Raji (cell line): ENCODE results near the gene DUSP16.
A peak's percentile ranks its signal among the peaks of the same experiment; 100 is the strongest.

Experiments
- POLR2A ChIP-seq: IDR thresholded peaks from 2 replicates; pipeline ENCODE4 v1.6.1; 2011; ENCODE audit warnings: low read depth, low read length, control low read depth; ENCODE audit not compliant: insufficient read depth

DUSP16 gene

GRCh38 chr12:12562585-12563261 is at the start of gene DUSP16:
TSS of gene DUSP16 (minus strand) at chr12:12562863. CDS start at chr12:12521098, 41,765 bp downstream.
- no peak for TF ChIP-seq POLR2A

- no peak for TF ChIP-seq POLR2A
Observed at GRCh38 chr12:12612358-12612757, 49.7 kb upstream of the DUSP16 start.

- TF ChIP-seq POLR2A: peak; percentile 75
Observed at GRCh38 chr12:12611512-12612306, 49.0 kb upstream of the DUSP16 start, which contains the start of gene CREBL2. TSS of gene CREBL2 (plus strand) at chr12:12611876. CDS start at chr12:12612173, 297 bp downstream.

GRCh38 chr12:12610711-12611110 is 48.0 kb upstream of the DUSP16 start:
- no peak for TF ChIP-seq POLR2A

- no peak for TF ChIP-seq POLR2A
Observed at GRCh38 chr12:12609692-12610091, 47.0 kb upstream of the DUSP16 start.

- TF ChIP-seq POLR2A: no peak
Observed at GRCh38 chr12:12608557-12608957, 45.9 kb upstream of the DUSP16 start.

- TF ChIP-seq POLR2A: no peak
Observed at GRCh38 chr12:12606781-12607589, 44.3 kb upstream of the DUSP16 start.

- TF ChIP-seq POLR2A: no peak
Observed at GRCh38 chr12:12604740-12605139, 42.1 kb upstream of the DUSP16 start.

GRCh38 chr12:12600659-12601058 is 38.0 kb upstream of the DUSP16 start:
- TF ChIP-seq POLR2A: no peak

- no peak for TF ChIP-seq POLR2A
Observed at GRCh38 chr12:12599750-12600643, 37.3 kb upstream of the DUSP16 start.

GRCh38 chr12:12598864-12599263 is 36.2 kb upstream of the DUSP16 start:
- no peak for TF ChIP-seq POLR2A

- no peak for TF ChIP-seq POLR2A
Observed at GRCh38 chr12:12592930-12593329, 30.3 kb upstream of the DUSP16 start.

- TF ChIP-seq POLR2A: no peak
Observed at GRCh38 chr12:12590961-12591360, 28.3 kb upstream of the DUSP16 start.

- TF ChIP-seq POLR2A: no peak
Observed at GRCh38 chr12:12587878-12588277, 25.2 kb upstream of the DUSP16 start.
